ENCODE results near the gene NRG4.

GRCh38 chr15:75955720-75956119, 56.5 kb downstream of the NRG4 start:
- TF ChIP-seq POLR2AphosphoS5 (IDR thresholded peaks at IDR 0.05; ENCODE audit: low read depth, low read length) = no peak
- no peak for TF ChIP-seq REST (IDR thresholded peaks at IDR 0.05; ENCODE audit: insufficient read depth in 1 of 2, low read depth in 2 of 2, low read length in 2 of 2)

Measured in PFSK-1 (cell line).